ENCODE measurements around the gene ORC6. TPM values are rescaled to one million over a fixed set of nuclear protein-coding genes. Genes with fewer than 3 reads are reported as not detected.
"Not testable (repeated sequence)": the region's sequence is repeated elsewhere in the genome, so short reads cannot be mapped to it uniquely, and the experiment has no call there.

ORC6 gene, protein sequence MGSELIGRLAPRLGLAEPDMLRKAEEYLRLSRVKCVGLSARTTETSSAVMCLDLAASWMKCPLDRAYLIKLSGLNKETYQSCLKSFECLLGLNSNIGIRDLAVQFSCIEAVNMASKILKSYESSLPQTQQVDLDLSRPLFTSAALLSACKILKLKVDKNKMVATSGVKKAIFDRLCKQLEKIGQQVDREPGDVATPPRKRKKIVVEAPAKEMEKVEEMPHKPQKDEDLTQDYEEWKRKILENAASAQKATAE
- polyA plus RNA-seq: 0.40 TPM

DNA sequence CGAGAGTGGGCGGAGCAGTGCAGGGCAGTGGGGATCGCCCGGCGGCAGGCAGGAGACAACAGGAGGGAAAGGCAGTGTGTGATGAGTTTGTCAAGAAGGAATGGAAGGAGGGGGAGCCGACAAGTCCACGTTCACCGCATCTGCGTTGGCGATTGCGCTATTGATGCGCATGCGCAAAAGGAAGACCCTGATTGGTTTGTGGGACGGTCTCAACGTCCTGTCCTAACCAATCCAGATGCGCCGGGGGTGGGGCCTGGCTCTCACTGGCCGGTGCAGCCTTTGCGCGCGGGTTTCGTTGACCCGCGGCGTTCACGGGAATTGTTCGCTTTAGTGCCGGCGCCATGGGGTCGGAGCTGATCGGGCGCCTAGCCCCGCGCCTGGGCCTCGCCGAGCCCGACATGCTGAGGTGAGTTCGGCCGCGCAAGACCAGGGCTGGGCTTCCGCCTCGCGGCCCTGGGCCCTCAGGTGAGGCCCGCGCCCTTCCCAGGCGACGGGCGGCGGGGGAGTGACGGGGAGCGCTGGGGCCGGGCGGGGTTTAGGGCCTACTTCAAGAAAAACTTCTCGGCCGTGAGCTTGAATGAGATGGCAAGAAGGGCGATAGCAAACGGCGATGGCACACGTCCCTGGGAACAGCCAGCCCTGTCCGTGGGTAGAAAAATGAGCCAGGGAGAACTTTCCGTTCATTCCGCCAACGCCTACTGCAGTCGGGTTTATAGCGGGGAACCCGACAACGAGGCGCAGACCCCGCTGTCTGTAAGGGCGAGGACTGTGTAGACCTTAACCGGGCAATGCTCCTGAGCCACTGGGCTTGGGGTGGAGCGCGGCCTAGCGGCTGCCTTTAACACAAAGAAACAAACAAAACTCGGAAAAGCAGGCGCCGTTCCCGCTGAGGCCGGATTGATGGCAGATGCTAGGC is at the start of gene ORC6:
Gene ORC6, plus strand, starts transcription at position 295 of the 916 bp plus-strand sequence. Its CDS starts 47 bp downstream, at position 342.
- H3K36me3 Mint-ChIP-seq: peaks cover 3% of the 10 kb centered on the region
- H3K4me1 Mint-ChIP-seq: peaks cover 27 to 45% (median 36%) of the 10 kb centered on the region in 3 donors
- no peaks in the 10 kb centered on the region for H3K27me3 Mint-ChIP-seq
- peak within 1 kb of the TSS in 1 of 3 donors; percentile 92 for H3K27ac Mint-ChIP-seq
- H3K4me3 Mint-ChIP-seq: no peak within 1 kb of the TSS
- no peaks in the 10 kb centered on the region for H3K9me3 Mint-ChIP-seq

- H3K9me3 Mint-ChIP-seq: peaks cover 2 to 14% (median 6%) of the 10 kb centered on the region in 3 donors
- H3K27me3 Mint-ChIP-seq: no peaks in the 10 kb centered on the region
- peaks cover 16% of the 10 kb centered on the region for H3K36me3 Mint-ChIP-seq
- H3K4me3 Mint-ChIP-seq: no peak overlapping the region
- peaks cover 0 to 1% (median 0%) of the 10 kb centered on the region in 3 donors for H3K4me1 Mint-ChIP-seq
- H3K27ac Mint-ChIP-seq: no peak overlapping the region
These were observed 40.8 kb upstream of the ORC6 start for GRCh38 chr16:46648656-46649055.

DNA sequence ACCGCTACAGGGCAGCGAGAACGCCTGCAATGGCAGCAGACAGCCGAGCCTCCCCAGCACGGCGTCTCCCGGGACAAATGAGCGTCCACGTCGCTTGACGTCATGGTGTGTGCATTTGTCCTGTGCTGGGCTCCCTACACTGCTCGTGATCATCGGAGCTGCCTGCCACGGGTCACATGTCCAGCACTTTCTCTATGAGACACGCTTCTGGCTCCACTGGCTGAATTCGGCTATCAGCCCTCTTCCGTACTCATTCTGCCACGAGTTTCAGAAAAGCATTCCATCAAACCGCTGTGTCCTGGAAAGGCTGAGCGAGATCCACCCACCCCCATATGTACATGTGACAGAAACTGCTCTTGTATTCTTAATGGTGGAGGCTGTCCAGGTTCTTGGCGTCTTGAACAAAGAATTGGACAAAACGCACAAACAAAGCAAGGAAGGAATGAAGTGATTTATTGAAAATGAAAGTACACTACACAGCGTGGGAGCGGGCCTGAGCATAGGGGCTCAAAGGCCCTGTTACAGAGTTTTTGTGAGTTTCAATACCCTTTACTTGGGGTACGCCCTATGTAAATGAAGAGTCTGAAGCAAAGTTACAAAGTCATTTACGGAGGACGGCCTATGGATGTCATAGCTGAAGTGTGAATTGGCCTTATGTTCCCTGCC is 39.7 kb upstream of the ORC6 start:
- peaks cover 0 to 1% (median 0%) of the 10 kb centered on the region in 3 donors for H3K4me1 Mint-ChIP-seq
- H3K4me3 Mint-ChIP-seq: no peak overlapping the region
- peaks cover 8% of the 10 kb centered on the region for H3K36me3 Mint-ChIP-seq
- peaks cover 0 to 10% (median 3%) of the 10 kb centered on the region in 3 donors for H3K9me3 Mint-ChIP-seq
- H3K27ac Mint-ChIP-seq: peak overlapping the region in 1 of 3 donors; percentile 29
- no peaks in the 10 kb centered on the region for H3K27me3 Mint-ChIP-seq

DNA sequence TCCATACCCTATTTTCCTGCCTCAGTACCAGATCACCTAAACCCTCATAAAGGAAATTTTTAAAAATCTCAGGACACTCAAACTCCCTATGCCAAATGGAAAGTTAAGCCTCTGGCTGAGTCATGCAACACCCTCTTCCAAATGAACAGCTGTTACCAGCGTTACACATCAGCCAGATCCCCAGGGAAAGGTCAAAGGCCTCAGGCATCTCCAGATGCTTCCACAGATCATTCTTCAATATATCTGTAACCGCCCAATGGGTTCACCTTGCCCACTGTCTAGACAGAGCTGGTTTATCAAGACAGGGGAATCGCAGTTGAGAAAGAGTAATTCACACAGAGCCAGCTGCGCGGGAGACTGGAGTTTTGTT is 39.2 kb upstream of the ORC6 start:
- H3K9me3 Mint-ChIP-seq: peaks cover 0 to 7% (median 3%) of the 10 kb centered on the region in 3 donors
- H3K36me3 Mint-ChIP-seq: peaks cover 7% of the 10 kb centered on the region
- H3K27me3 Mint-ChIP-seq: no peaks in the 10 kb centered on the region
- peaks cover 0 to 1% (median 0%) of the 10 kb centered on the region in 3 donors for H3K4me1 Mint-ChIP-seq
- no peak overlapping the region for H3K4me3 Mint-ChIP-seq
- H3K27ac Mint-ChIP-seq: no peak overlapping the region

- Mint-ChIP-seq H3K9me3 (no peaks in the 10 kb centered on the region), H3K27ac (no peak overlapping the region), H3K36me3 (peaks cover 7% of the 10 kb centered on the region), H3K4me3 (no peak overlapping the region), H3K27me3 (no peaks in the 10 kb centered on the region), H3K4me1 (peaks cover 0 to 1% (median 0%) of the 10 kb centered on the region in 3 donors)
These were observed 38.2 kb upstream of the ORC6 start for GRCh38 chr16:46651305-46651704.

- H3K36me3 Mint-ChIP-seq: peaks cover under 1% of the 10 kb centered on the region
- no peaks in the 10 kb centered on the region for H3K27me3 Mint-ChIP-seq
- peak overlapping the region; percentile 38 to 80 (median 67) for H3K27ac Mint-ChIP-seq
- H3K4me3 Mint-ChIP-seq: no peak overlapping the region
- no peaks in the 10 kb centered on the region for H3K9me3 Mint-ChIP-seq
- peaks cover 13 to 20% (median 15%) of the 10 kb centered on the region in 3 donors for H3K4me1 Mint-ChIP-seq
These were observed 30.5 kb upstream of the ORC6 start for GRCh38 chr16:46658925-46659324.

GRCh38 chr16:46662123-46662522 is 27.3 kb upstream of the ORC6 start:
- Mint-ChIP-seq H3K4me1 (peaks cover 13 to 20% (median 15%) of the 10 kb centered on the region in 3 donors), H3K36me3 (peaks cover 2% of the 10 kb centered on the region), H3K9me3 (no peaks in the 10 kb centered on the region), H3K27ac (no peak overlapping the region), H3K4me3 (no peak overlapping the region), H3K27me3 (no peaks in the 10 kb centered on the region)

DNA sequence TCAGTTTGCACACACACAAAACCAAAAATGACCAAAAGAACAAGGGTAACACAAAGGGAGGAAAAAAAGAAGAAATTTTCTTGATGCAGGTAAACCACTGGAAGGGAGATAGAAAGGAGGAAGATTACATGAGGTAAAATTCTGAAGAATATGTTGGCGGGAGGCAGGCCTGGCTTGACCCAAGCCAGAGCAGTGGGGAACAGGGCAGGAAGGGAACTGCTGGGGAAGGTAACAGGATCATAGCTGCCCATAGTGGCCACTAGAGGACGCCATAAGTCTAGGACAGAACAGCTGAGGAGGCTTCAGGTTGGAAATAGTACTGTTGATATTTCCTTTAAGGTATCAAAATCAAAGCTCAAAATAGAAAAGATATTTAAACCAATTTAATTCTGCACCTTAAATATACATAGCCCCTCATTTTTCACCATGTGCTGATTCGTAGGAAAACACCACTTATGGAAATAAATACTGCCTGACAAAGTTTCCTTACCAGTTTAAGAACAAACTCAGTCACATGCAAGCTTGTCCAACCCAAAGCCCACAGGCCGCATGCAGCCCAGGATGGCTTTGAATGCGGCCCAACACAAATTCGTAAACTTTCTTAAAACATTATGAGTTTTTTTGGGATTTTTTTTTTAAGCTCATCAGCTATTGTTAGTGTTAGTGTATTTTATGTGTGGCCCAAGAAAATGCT is 16.0 kb upstream of the ORC6 start:
- Mint-ChIP-seq H3K4me3 (no peak overlapping the region), H3K27me3 (no peaks in the 10 kb centered on the region), H3K36me3 (peaks cover 2% of the 10 kb centered on the region), H3K4me1 (peaks cover 0 to 2% (median 0%) of the 10 kb centered on the region in 3 donors), H3K9me3 (no peaks in the 10 kb centered on the region), H3K27ac (peak overlapping the region in 1 of 3 donors; percentile 10)

- not testable (repeated sequence) for H3K9me3 Mint-ChIP-seq, H3K4me3 Mint-ChIP-seq, H3K4me1 Mint-ChIP-seq, H3K36me3 Mint-ChIP-seq, H3K27me3 Mint-ChIP-seq
- peak overlapping the region in 1 of 3 donors; percentile 8 for H3K27ac Mint-ChIP-seq
These were observed 11.5 kb upstream of the ORC6 start for GRCh38 chr16:46677943-46678342.

DNA sequence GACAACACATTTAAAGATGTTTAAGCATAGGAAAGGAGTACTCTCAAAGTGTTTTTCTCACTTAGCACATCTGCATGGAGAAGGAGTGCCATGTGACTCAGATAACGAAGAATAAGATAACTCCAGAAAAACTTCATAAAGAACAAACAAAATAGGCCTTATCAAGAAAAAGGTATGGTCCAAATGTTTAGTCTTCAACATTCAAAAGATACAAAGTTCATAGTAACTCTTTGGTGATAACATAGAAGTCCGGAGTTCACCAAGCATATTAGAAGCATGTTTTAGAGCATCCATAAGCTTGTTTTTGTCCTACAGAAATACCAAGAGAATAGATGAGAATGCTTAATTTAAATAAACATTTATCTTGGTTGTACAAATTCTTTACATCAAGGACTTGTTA is 7.6 kb upstream of the ORC6 start:
- peaks cover 12 to 26% (median 20%) of the 10 kb centered on the region in 3 donors for H3K4me1 Mint-ChIP-seq
- H3K27ac Mint-ChIP-seq, H3K9me3 Mint-ChIP-seq, H3K36me3 Mint-ChIP-seq, H3K4me3 Mint-ChIP-seq, H3K27me3 Mint-ChIP-seq: not testable (repeated sequence)

GRCh38 chr16:46686815-46687473 is 2.5 kb upstream of the ORC6 start:
- no peaks in the 10 kb centered on the region for H3K9me3 Mint-ChIP-seq
- peak overlapping the region in 2 of 3 donors; percentile 1 to 46 for H3K27ac Mint-ChIP-seq
- H3K36me3 Mint-ChIP-seq: no peaks in the 10 kb centered on the region
- H3K27me3 Mint-ChIP-seq: no peaks in the 10 kb centered on the region
- H3K4me1 Mint-ChIP-seq: peaks cover 33 to 54% (median 35%) of the 10 kb centered on the region in 3 donors
- H3K4me3 Mint-ChIP-seq: peak overlapping the region in 1 of 4 donors; percentile 68

DNA sequence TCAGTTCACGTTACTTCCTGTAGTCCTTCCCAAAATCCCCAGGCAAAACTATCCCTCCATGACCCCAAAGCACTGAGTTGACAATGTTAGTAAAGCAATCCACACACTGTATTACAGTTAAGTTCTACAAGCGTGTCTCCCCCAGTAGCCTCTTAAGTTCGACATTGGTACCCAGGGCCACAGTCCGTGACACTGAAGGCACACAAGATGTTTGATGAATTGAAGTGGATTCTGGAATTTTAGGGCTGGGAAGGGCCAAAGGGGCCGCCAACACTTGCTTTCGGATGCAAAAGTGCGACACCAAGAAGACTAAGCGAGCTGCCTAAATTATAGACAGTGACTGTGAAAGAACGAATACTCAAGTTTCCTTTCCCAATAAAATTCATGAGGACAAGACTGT is 2.0 kb upstream of the ORC6 start:
- peaks cover 36 to 53% (median 41%) of the 10 kb centered on the region in 3 donors for H3K4me1 Mint-ChIP-seq
- H3K27me3 Mint-ChIP-seq: no peaks in the 10 kb centered on the region
- no peaks in the 10 kb centered on the region for H3K9me3 Mint-ChIP-seq
- H3K4me3 Mint-ChIP-seq: peak overlapping the region in 1 of 4 donors; percentile 68
- peak overlapping the region in 2 of 3 donors; percentile 1 to 47 for H3K27ac Mint-ChIP-seq
- H3K36me3 Mint-ChIP-seq: peaks cover 3% of the 10 kb centered on the region

- Mint-ChIP-seq H3K4me3 (no peak overlapping the region), H3K9me3 (no peaks in the 10 kb centered on the region), H3K4me1 (peaks cover 36 to 51% (median 41%) of the 10 kb centered on the region in 3 donors)
These were observed 1.3 kb upstream of the ORC6 start for GRCh38 chr16:46688101-46688653.

More at GRCh38 chr16:46688101-46688653, 1.3 kb upstream of the ORC6 start:
- H3K27ac Mint-ChIP-seq: peak overlapping the region in 1 of 3 donors; percentile 92
- no peaks in the 10 kb centered on the region for H3K27me3 Mint-ChIP-seq
- H3K36me3 Mint-ChIP-seq: peaks cover 3% of the 10 kb centered on the region
